Pancreas (tissue), 10 donors: Measurements from ENCODE around the gene SEC24D. TPM values are rescaled to one million over a fixed set of nuclear protein-coding genes. Genes with fewer than 3 reads are reported as not detected.
A peak's percentile ranks its signal among the peaks of the same experiment; 100 is the strongest.

Experiments
- ATAC-seq, 4 donors: fragments of 200-7000 bp; cut with Tn5 transposase; one replicate each; pipeline versions ENCODE4 v1.8.0 to v1.9.1; 2020; ENCODE audit warnings: mild to moderate bottlenecking in 4 of 4, moderate library complexity in 4 of 4
- DNase-seq, 6 donors: peaks; one replicate each; pipeline ENCODE4 v3.0.0-alpha.2; 2020
- FAIRE-seq: peaks from 2 replicates; lab custom pipeline; 2012; peaks lifted over from hg19 to GRCh38; lab: Jason Lieb, UNC
- H3K27ac ChIP-seq, 4 donors: fragments of 200-600 bp; sonication (generic); 1 replicate in 3 of 4; 2 replicates in 1 of 4; pipeline versions ENCODE4 v1.5.0 to v1.8.0; 2020
- H3K27me3 ChIP-seq, 4 donors: fragments of 200-600 bp; one replicate each; pipeline ENCODE4 v1.8.0; 2021
- H3K36me3 ChIP-seq, 3 donors: fragments of 200-600 bp; sonication (generic) in 1 of 3; one replicate each; pipeline versions ENCODE4 v1.5.0 to v1.8.0; 2020 to 2021
- H3K4me1 ChIP-seq, 3 donors: fragments of 200-600 bp; one replicate each; pipeline ENCODE4 v1.8.0; 2021
- H3K4me3 ChIP-seq, 4 donors: fragments of 200-600 bp; sonication (generic) in 2 of 4; one replicate each; pipeline versions ENCODE4 v1.5.0 to v1.8.0; 2020 to 2021
- H3K9me3 ChIP-seq, 4 donors: fragments of 200-600 bp; one replicate each; pipeline ENCODE4 v1.8.0; 2021
- CTCF ChIP-seq, 4 donors: fragments of 200-600 bp; sonication (generic) in 3 of 4; IDR thresholded peaks; one replicate each; pipeline versions ENCODE4 v1.5.0 to v1.8.0; 2021; ENCODE audit warnings: antibody characterized with exemption in 4 of 4
- WGBS, 2 donors: extraction: QIAGEN DNeasy Blood & Tissue Kit; methylation state at CpG; one replicate each; pipeline ENCODE4 v1.1.7; 2013; 5-methylcytosine and 5-hydroxymethylcytosine counted together
- intact Hi-C, 3 donors: fragments of 100-400 bp; cut with DNase I; formaldehyde crosslinking; loops; one replicate each; pipeline versions ENCODE4 v1.11.1 to v1.14.2; 2022
- polyA plus RNA-seq, 2 donors: library from polyadenylated mRNA; stranded (reverse); fragments of 200-250 nt; gene quantifications; one replicate each; pipeline ENCODE4 v1.2.3, GENCODE V29; 2013
- total RNA-seq, 6 donors: library from RNA; stranded (reverse); fragmentation: NEBNext Ultra II Directional in 4 of 6; extraction: Animal tissue kit (Norgen Biotek cat#: 25700) in 4 of 6; gene quantifications; one replicate each; pipeline versions ENCODE4 v1.2.1 to v1.2.4, GENCODE V29; 2021 to 2023
- donor health status: healthy with polysubstance abuse.
- donor health status: DM: no; HTN: no; CAD: no; lungs with moderate emphysema.
- donor health status: DM: no; HTN: no; CAD: no.
- donor health status: control.
- donor health status: control.
- donor health status: Bipolar disorder and iron deficiency.
- donor health status: DM: yes; HTN: yes; CAD: no.
- donor health status: DM: no; HTN: no; CAD: no.
- donor health status: DM: no; HTN: no; CAD: no.
- donor health status: DM: yes; HTN: yes; CAD: no.

SEC24D gene
- total and polyA plus RNA-seq, 8 donors: 10.9 to 49.6 (median 35.1) TPM

GRCh38 chr4:118759481-118759880 lies 76.4 kb downstream of the SEC24D start:
- TF ChIP-seq CTCF (IDR thresholded peaks at IDR 0.05): no peak
- DNase-seq (no peak), FAIRE-seq (no peak), ATAC-seq (no peak)
- H3K27ac ChIP-seq: no peak overlapping the region
- H3K4me3 ChIP-seq: no peak overlapping the region
- WGBS, 2 donors: 69 to 84% methylated on average over 2 of the region's 2 CpGs
- peaks cover 0 to 3% (median 0%) of the 10 kb centered on the region in 3 donors for H3K36me3 ChIP-seq
- H3K9me3 ChIP-seq: no peaks in the 10 kb centered on the region
- peaks cover 5 to 42% (median 32%) of the 10 kb centered on the region in 3 donors for H3K4me1 ChIP-seq
- no peaks in the 10 kb centered on the region for H3K27me3 ChIP-seq
- intact Hi-C loops: no loop called here

GRCh38 chr4:118758293-118758692 lies 77.6 kb downstream of the SEC24D start:
- Histone ChIP-seq H3K36me3 (peaks cover 0 to 3% (median 0%) of the 10 kb centered on the region in 3 donors), H3K9me3 (no peaks in the 10 kb centered on the region), H3K27me3 (no peaks in the 10 kb centered on the region), H3K4me3 (no peak overlapping the region), H3K4me1 (peaks cover 5 to 42% (median 42%) of the 10 kb centered on the region in 3 donors), H3K27ac (no peak overlapping the region)
- DNase-seq: no peak
- peak in 1 of 4 donors; percentile 17 for ATAC-seq
- FAIRE-seq: no peak
- WGBS, 2 donors: 42 to 45% methylated on average over 5 of the region's 5 CpGs
- intact Hi-C loops: no loop called here
- no peak for TF ChIP-seq CTCF (IDR thresholded peaks at IDR 0.05)

- Histone ChIP-seq H3K36me3 (peaks cover 0 to 3% (median 0%) of the 10 kb centered on the region in 3 donors), H3K4me3 (no peak overlapping the region), H3K9me3 (no peaks in the 10 kb centered on the region), H3K27ac (no peak overlapping the region), H3K4me1 (peaks cover 5 to 39% (median 37%) of the 10 kb centered on the region in 3 donors), H3K27me3 (no peaks in the 10 kb centered on the region)
- intact Hi-C loops: no loop called here
- DNase-seq: no peak
- TF ChIP-seq CTCF (IDR thresholded peaks at IDR 0.05): no peak
- FAIRE-seq: no peak
- peak in 2 of 4 donors; percentile 43 to 44 for ATAC-seq
- WGBS, 2 donors: 61 to 63% methylated on average over 2 of the region's 2 CpGs
These were observed 78.1 kb downstream of the SEC24D start for GRCh38 chr4:118757761-118758251.

GRCh38 chr4:118756958-118757357 lies 79.0 kb downstream of the SEC24D start:
- peaks cover 5 to 34% (median 32%) of the 10 kb centered on the region in 3 donors for H3K4me1 ChIP-seq
- WGBS, 2 donors: 97 to 100% methylated on average over 1 of the region's 1 CpG
- DNase-seq (no peak), FAIRE-seq (no peak), ATAC-seq (no peak)
- H3K27me3 ChIP-seq: no peaks in the 10 kb centered on the region
- no peaks in the 10 kb centered on the region for H3K9me3 ChIP-seq
- no peak for TF ChIP-seq CTCF (IDR thresholded peaks at IDR 0.05)
- peaks cover 0 to 3% (median under 1%) of the 10 kb centered on the region in 3 donors for H3K36me3 ChIP-seq
- H3K4me3 ChIP-seq: no peak overlapping the region
- intact Hi-C loops: no loop called here
- H3K27ac ChIP-seq: peak overlapping the region in 2 of 4 donors; percentile 5 to 6

- DNase-seq: no peak
- intact Hi-C loops: no loop called here
- Histone ChIP-seq H3K9me3 (no peaks in the 10 kb centered on the region), H3K4me1 (peaks cover 5 to 34% (median 27%) of the 10 kb centered on the region in 3 donors), H3K4me3 (no peak overlapping the region), H3K36me3 (peaks cover 0 to 7% (median 5%) of the 10 kb centered on the region in 3 donors), H3K27me3 (no peaks in the 10 kb centered on the region), H3K27ac (peak overlapping the region in 1 of 4 donors; percentile 6)
- 76 to 88% methylated on average over 3 of the region's 3 CpGs for WGBS, 2 donors
- TF ChIP-seq CTCF (IDR thresholded peaks at IDR 0.05): no peak
- no peak for ATAC-seq
- no peak for FAIRE-seq
These were observed 79.5 kb downstream of the SEC24D start for GRCh38 chr4:118756429-118756828.
